HL-60 (cell line): ENCODE results near the gene SLC25A12.

Source experiments
- CTCF ChIP-seq: IDR thresholded peaks from one replicate; pipeline ENCODE4 v1.5.1; 2011; ENCODE audit warnings: low read length, control low read depth, inconsistent platforms; ENCODE audit not compliant: insufficient read depth
- POLR2AphosphoS5 ChIP-seq: IDR thresholded peaks from 2 replicates; pipeline ENCODE4 v1.6.1; 2012; ENCODE audit warnings: low read depth

- TF ChIP-seq CTCF, result no peak
- no peak for TF ChIP-seq POLR2AphosphoS5
These were observed 86.9 kb downstream of the SLC25A12 start for GRCh38 chr2:171807119-171807518.
